SIG-M5 (cell line): ENCODE results near the gene LPAR5.

Source experiments
- DNase-seq: peaks from one replicate; lab custom pipeline; 2025; lab: John Stamatoyannopoulos, UW

LPAR5 gene

GRCh38 chr12:6635856-6636531 lies at the start of gene LPAR5:
TSS of gene LPAR5 (minus strand) at chr12:6635959. CDS start at chr12:6621248, 14,711 bp downstream.
- DNase-seq: no peak

GRCh38 chr12:6684609-6685008 lies 48.9 kb upstream of the LPAR5 start:
- no peak for DNase-seq

GRCh38 chr12:6676962-6677361 lies 41.2 kb upstream of the LPAR5 start:
- no peak for DNase-seq

GRCh38 chr12:6672143-6672542 lies 36.4 kb upstream of the LPAR5 start:
- no peak for DNase-seq

GRCh38 chr12:6667559-6668210 lies 31.9 kb upstream of the LPAR5 start:
- DNase-seq: no peak

GRCh38 chr12:6666211-6666610 lies 30.5 kb upstream of the LPAR5 start:
- DNase-seq: no peak

- DNase-seq: peak; percentile 83
Measured at GRCh38 chr12:6664902-6665301, 29.1 kb upstream of the LPAR5 start.

GRCh38 chr12:6662906-6663742 lies 27.4 kb upstream of the LPAR5 start, which contains the start of gene ING4:
TSS of gene ING4 (minus strand) at chr12:6663119. CDS start at chr12:6663101, 18 bp downstream.
- peak; percentile 100 for DNase-seq

GRCh38 chr12:6662602-6662905 lies 26.8 kb upstream of the LPAR5 start:
- no peak for DNase-seq

- DNase-seq: no peak
Measured at GRCh38 chr12:6653987-6654386, 18.2 kb upstream of the LPAR5 start.

GRCh38 chr12:6653342-6653741 lies 17.6 kb upstream of the LPAR5 start:
- DNase-seq: no peak

- DNase-seq: no peak
Measured at GRCh38 chr12:6652391-6652790, 16.6 kb upstream of the LPAR5 start.

GRCh38 chr12:6650832-6651231 lies 15.1 kb upstream of the LPAR5 start:
- DNase-seq: no peak

GRCh38 chr12:6647083-6647604 lies 11.4 kb upstream of the LPAR5 start, which contains the start of gene ACRBP:
TSS of gene ACRBP (minus strand) at chr12:6647432. CDS start at chr12:6647366, 66 bp downstream.
- DNase-seq: no peak

- DNase-seq: no peak
Measured at GRCh38 chr12:6646276-6647082, 10.7 kb upstream of the LPAR5 start.

GRCh38 chr12:6644903-6645302 lies 9.1 kb upstream of the LPAR5 start:
- no peak for DNase-seq

GRCh38 chr12:6644257-6644596 lies 8.5 kb upstream of the LPAR5 start:
- peak; percentile 94 for DNase-seq

GRCh38 chr12:6643569-6644256 lies 8.0 kb upstream of the LPAR5 start:
- DNase-seq: peak; percentile 41

- DNase-seq: no peak
Measured at GRCh38 chr12:6641131-6641530, 5.4 kb upstream of the LPAR5 start.

GRCh38 chr12:6640497-6640896 lies 4.7 kb upstream of the LPAR5 start:
- no peak for DNase-seq

- no peak for DNase-seq
Measured at GRCh38 chr12:6639151-6639801, 3.5 kb upstream of the LPAR5 start.
